ENCODE results near the gene TRPM2.
"Not testable (repeated sequence)": the region's sequence is repeated elsewhere in the genome, so short reads cannot be mapped to it uniquely, and the experiment has no call there.

TRPM2 gene

GRCh38 chr21:44397431-44398031 lies 44.1 kb downstream of the TRPM2 start:
- DNase-seq (ENCODE audit: low read depth): no peak

GRCh38 chr21:44398499-44398898 lies 45.1 kb downstream of the TRPM2 start:
- DNase-seq (ENCODE audit: low read depth): no peak

GRCh38 chr21:44399151-44399954 lies 45.9 kb downstream of the TRPM2 start:
- no peak for DNase-seq (ENCODE audit: low read depth)

GRCh38 chr21:44399955-44400790 lies 46.8 kb downstream of the TRPM2 start:
- no peak for DNase-seq (ENCODE audit: low read depth)

GRCh38 chr21:44400791-44401385 lies 47.5 kb downstream of the TRPM2 start:
- DNase-seq (ENCODE audit: low read depth): no peak

- DNase-seq (ENCODE audit: low read depth): no peak
Observed at GRCh38 chr21:44401386-44402160, 48.2 kb downstream of the TRPM2 start.

- DNase-seq (ENCODE audit: low read depth): no peak
Observed at GRCh38 chr21:44402323-44403105, 49.1 kb downstream of the TRPM2 start.

- DNase-seq (ENCODE audit: low read depth): no peak
Observed at GRCh38 chr21:44403106-44404020, 49.9 kb downstream of the TRPM2 start.

GRCh38 chr21:44404482-44404881 lies 51.1 kb downstream of the TRPM2 start:
- not testable (repeated sequence) for DNase-seq (ENCODE audit: low read depth)

GRCh38 chr21:44405091-44405947 lies 51.9 kb downstream of the TRPM2 start:
- no peak for DNase-seq (ENCODE audit: low read depth)

- no peak for DNase-seq (ENCODE audit: low read depth)
Observed at GRCh38 chr21:44405948-44406872, 52.8 kb downstream of the TRPM2 start.

GRCh38 chr21:44406953-44407352 lies 53.5 kb downstream of the TRPM2 start:
- no peak for DNase-seq (ENCODE audit: low read depth)

GRCh38 chr21:44407493-44407892 lies 54.1 kb downstream of the TRPM2 start:
- DNase-seq (ENCODE audit: low read depth): no peak

GRCh38 chr21:44408226-44408625 lies 54.8 kb downstream of the TRPM2 start:
- DNase-seq (ENCODE audit: low read depth): no peak

GRCh38 chr21:44413566-44414290 lies 60.3 kb downstream of the TRPM2 start:
- DNase-seq (ENCODE audit: low read depth): no peak

- DNase-seq (ENCODE audit: low read depth): no peak
Observed at GRCh38 chr21:44414291-44415072, 61.1 kb downstream of the TRPM2 start.

Data from fibroblast of gingiva (primary cell).